ENCODE measurements around the gene CRYGC. TPM values are rescaled to one million over a fixed set of nuclear protein-coding genes. Genes with fewer than 3 reads are reported as not detected.

The CRYGC gene
- total RNA-seq, 1 experiment from 2014 or later, result not detected

- intact Hi-C loops (cut with micrococcal nuclease; ENCODE audit: unreplicated experiment), result no loop called here
- ATAC-seq, result no peak
- Histone ChIP-seq H3K4me1 (ENCODE audit: control insufficient read depth, insufficient read depth, low read length) (no peaks in the 10 kb centered on the region), H3K4me3 (ENCODE audit: low read depth in 2 of 2, low read length in 2 of 2) (no peak overlapping the region), H3K27me3 (ENCODE audit: control insufficient read depth, insufficient read depth, low read length) (no peaks in the 10 kb centered on the region), H3K27ac (ENCODE audit: low read length) (no peak overlapping the region), H3K9me3 (ENCODE audit: control insufficient read depth, insufficient read depth, low read depth, low read length) (no peaks in the 10 kb centered on the region), H3K36me3 (ENCODE audit: control insufficient read depth, insufficient read depth, low read length) (no peaks in the 10 kb centered on the region)
- DNase-seq (ENCODE audit: low read depth, low spot score), result no peak
- in situ Hi-C loops (cut with HindIII; ENCODE audit: low pct_unique_long_range_greater_than_20kb, low sequenced_read_pairs), result no loop called here
- BruUV-seq (replicated peaks), result no TSS peak
- POLR2A ChIA-PET, result interaction anchor here (0.6 kb wide), 1 partner anchor 413 kb away, joined by 3 read pairs; no protein-coding TSS in a partner anchor
- CTCF ChIA-PET, result no interaction called here
- TF ChIP-seq TCF7L2 (IDR thresholded peaks at IDR 0.05; ENCODE audit: low read depth, low read length), result no peak
- TF ChIP-seq CTCF (IDR thresholded peaks at IDR 0.05), result no peak
- no peak for TF ChIP-seq SIN3A (IDR thresholded peaks at IDR 0.05; ENCODE audit: borderline replicate concordance, insufficient read depth, low read depth, low read length)
- TF ChIP-seq POLR2AphosphoS5 (IDR thresholded peaks at IDR 0.05; ENCODE audit: low read depth, low read length), result no peak
- no peak for TF ChIP-seq REST (IDR thresholded peaks at IDR 0.05; ENCODE audit: insufficient read depth in 1 of 2, low read depth in 2 of 2, low read length in 1 of 2)
Measured at GRCh38 chr2:208156439-208156838, 26.8 kb upstream of the CRYGC start.

GRCh38 chr2:208153156-208153555 lies 23.5 kb upstream of the CRYGC start:
- intact Hi-C loops (cut with micrococcal nuclease; ENCODE audit: unreplicated experiment) (no loop called here), in situ Hi-C loops (cut with HindIII; ENCODE audit: low pct_unique_long_range_greater_than_20kb, low sequenced_read_pairs) (no loop called here)
- no peaks in the 10 kb centered on the region for H3K9me3 ChIP-seq (ENCODE audit: control insufficient read depth, insufficient read depth, low read depth, low read length)
- no peaks in the 10 kb centered on the region for H3K4me1 ChIP-seq (ENCODE audit: control insufficient read depth, insufficient read depth, low read length)
- H3K36me3 ChIP-seq (ENCODE audit: control insufficient read depth, insufficient read depth, low read length), result no peaks in the 10 kb centered on the region
- DNase-seq (ENCODE audit: low read depth, low spot score) (no peak), ATAC-seq (no peak)
- POLR2A ChIA-PET, result no interaction called here
- TF ChIP-seq CTCF (IDR thresholded peaks at IDR 0.05) (no peak), REST (IDR thresholded peaks at IDR 0.05; ENCODE audit: insufficient read depth in 1 of 2, low read depth in 2 of 2, low read length in 1 of 2) (no peak), POLR2AphosphoS5 (IDR thresholded peaks at IDR 0.05; ENCODE audit: low read depth, low read length) (no peak), SIN3A (IDR thresholded peaks at IDR 0.05; ENCODE audit: borderline replicate concordance, insufficient read depth, low read depth, low read length) (no peak), TCF7L2 (IDR thresholded peaks at IDR 0.05; ENCODE audit: low read depth, low read length) (no peak)
- H3K27ac ChIP-seq (ENCODE audit: low read length), result no peak overlapping the region
- CTCF ChIA-PET, result no interaction called here
- no TSS peak for BruUV-seq (replicated peaks)
- H3K4me3 ChIP-seq (ENCODE audit: low read depth in 2 of 2, low read length in 2 of 2), result no peak overlapping the region
- no peaks in the 10 kb centered on the region for H3K27me3 ChIP-seq (ENCODE audit: control insufficient read depth, insufficient read depth, low read length)

Data from Panc1 (cell line).